Activated CD8-positive, alpha-beta T cell treated with anti-CD3 and anti-CD28 coated beads for 36 hours (primary cell): Measurements from ENCODE around the gene MTRR. TPM values are rescaled to one million over a fixed set of nuclear protein-coding genes. Genes with fewer than 3 reads are reported as not detected.

Experiments
- ATAC-seq: fragments of 200-7000 bp; cut with Tn5 transposase; one replicate; pipeline ENCODE4 v1.10.0; 2021; ENCODE audit warnings: mild to moderate bottlenecking, moderate library complexity
- CTCF ChIA-PET: fragments of 350-600 bp; sonication (Branson Sonifier 250); formaldehyde crosslinking; loops from one replicate; lab custom pipeline; 2021; ENCODE audit warnings: antibody characterized with exemption; lab: Charles Lee
- POLR2A ChIA-PET: fragments of 350-600 bp; sonication (Branson Sonifier 250); formaldehyde crosslinking; loops from one replicate; lab custom pipeline; 2021; ENCODE audit warnings: antibody characterized with exemption; lab: Charles Lee
- DNase-seq: peaks from one replicate; pipeline ENCODE4 v3.0.0-alpha.2; 2020
- H3K27ac Mint-ChIP-seq: one replicate; pipeline ENCODE4 v1.8.0; 2021; ENCODE audit warnings: mild to moderate bottlenecking, mixed read lengths
- H3K27me3 Mint-ChIP-seq: one replicate; pipeline ENCODE4 v1.8.0; 2021; ENCODE audit warnings: mixed read lengths
- H3K36me3 Mint-ChIP-seq: one replicate; pipeline ENCODE4 v1.8.0; 2021; ENCODE audit warnings: low read depth, mixed read lengths
- H3K4me1 Mint-ChIP-seq: one replicate; pipeline ENCODE4 v1.8.0; 2021; ENCODE audit warnings: low read depth, mixed read lengths
- H3K4me3 Mint-ChIP-seq: one replicate; pipeline ENCODE4 v1.8.0; 2021; ENCODE audit warnings: mild to moderate bottlenecking, moderate library complexity, mixed read lengths
- H3K9me3 Mint-ChIP-seq: one replicate; pipeline ENCODE4 v1.8.0; 2021; ENCODE audit warnings: mixed read lengths
- CTCF ChIP-seq: fragments of 200-600 bp; IDR thresholded peaks from one replicate; pipeline ENCODE4 v1.8.0; 2022; ENCODE audit warnings: antibody characterized with exemption, mild to moderate bottlenecking
- intact Hi-C: fragments of 100-400 bp; cut with micrococcal nuclease; formaldehyde crosslinking; loops from one replicate; pipeline ENCODE4 v1.10.0; 2022
- total RNA-seq, 2 experiments: library from RNA; stranded (reverse); gene quantifications; one replicate each; pipeline ENCODE4 v1.2.3, GENCODE V29; 2021

Gene MTRR
- total RNA-seq, 2 experiments from 2014 or later, result 54.3 to 57.8 TPM

DNA sequence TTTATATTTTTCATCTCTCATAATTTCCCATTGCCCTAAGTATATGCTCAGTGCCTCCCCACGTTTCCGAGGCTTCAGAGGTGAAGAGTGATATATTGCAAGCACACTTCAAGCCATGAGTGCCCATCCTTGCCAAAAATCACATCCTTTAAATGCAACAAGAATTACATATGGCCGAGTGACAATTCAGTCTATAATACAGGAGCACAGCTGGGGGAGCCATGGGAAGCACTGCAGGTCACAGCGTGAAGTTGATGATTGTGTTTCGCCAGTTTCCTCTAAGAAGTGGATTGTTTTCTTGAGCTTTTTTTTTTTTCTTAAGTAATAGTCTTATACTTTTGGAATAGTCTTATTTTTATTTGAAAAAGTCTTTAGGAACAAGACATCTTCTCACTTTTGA, 61.1 kb downstream of the MTRR start:
- POLR2A ChIA-PET, result no interaction called here

DNA sequence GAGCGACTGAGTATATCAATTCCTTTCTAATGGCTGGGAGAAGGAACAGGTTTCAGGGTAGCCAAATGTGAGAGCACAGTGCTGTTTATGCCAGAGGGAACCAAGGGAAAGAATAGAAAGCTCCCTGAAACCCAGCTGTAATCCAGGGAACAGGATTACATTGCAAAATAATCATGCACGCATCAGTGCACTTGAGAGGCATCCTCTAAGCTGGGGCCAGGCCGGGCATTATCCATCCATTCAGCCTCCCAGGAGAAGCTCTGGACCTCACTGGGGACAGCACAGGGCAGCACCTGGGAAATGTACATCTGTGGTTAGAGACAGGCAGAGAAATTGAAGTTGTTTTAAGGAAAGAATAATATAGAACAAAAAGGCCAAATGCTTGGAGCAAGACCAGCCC, 72.7 kb downstream of the MTRR start:
- Mint-ChIP-seq H3K4me1 (no peaks in the 10 kb centered on the region), H3K36me3 (no peaks in the 10 kb centered on the region), H3K27me3 (peaks cover 9% of the 10 kb centered on the region), H3K27ac (no peak overlapping the region), H3K9me3 (no peaks in the 10 kb centered on the region), H3K4me3 (no peak overlapping the region)
- CTCF ChIA-PET, result interaction anchor here (0.8 kb wide), 1 partner anchor 13 kb away, joined by 3 read pairs; no protein-coding TSS in a partner anchor
- ATAC-seq (no peak), DNase-seq (no peak)
- POLR2A ChIA-PET, result no interaction called here
- intact Hi-C loops, result no loop called here
- TF ChIP-seq CTCF, result no peak

More for the DNA sequence above, 61.1 kb downstream of the MTRR start:
- intact Hi-C loops, result no loop called here
- Mint-ChIP-seq H3K27ac (no peak overlapping the region), H3K36me3 (no peaks in the 10 kb centered on the region), H3K4me3 (no peak overlapping the region), H3K9me3 (no peaks in the 10 kb centered on the region), H3K4me1 (no peaks in the 10 kb centered on the region), H3K27me3 (peaks cover 7% of the 10 kb centered on the region)
- ATAC-seq, result no peak
- DNase-seq, result no peak
- CTCF ChIA-PET, result interaction anchor here (1.2 kb wide), 1 partner anchor 43 kb away, joined by 4 read pairs; no protein-coding TSS in a partner anchor
- no peak for TF ChIP-seq CTCF

GRCh38 chr5:7947301-7947700, 78.4 kb downstream of the MTRR start:
- peaks cover 7% of the 10 kb centered on the region for H3K27me3 Mint-ChIP-seq
- no peaks in the 10 kb centered on the region for H3K9me3 Mint-ChIP-seq
- ATAC-seq (no peak), DNase-seq (no peak)
- CTCF ChIA-PET, result no interaction called here
- POLR2A ChIA-PET, result no interaction called here
- intact Hi-C loops, result no loop called here
- no peaks in the 10 kb centered on the region for H3K4me1 Mint-ChIP-seq
- no peak overlapping the region for H3K4me3 Mint-ChIP-seq
- no peak for TF ChIP-seq CTCF
- H3K36me3 Mint-ChIP-seq, result no peaks in the 10 kb centered on the region
- H3K27ac Mint-ChIP-seq, result no peak overlapping the region

Other genes starting within 250 kb of the MTRR start
- gene CFAP90, start 18.0 kb upstream of the MTRR start, total RNA-seq, result not detected
- 10 to 100 TPM; 10.6 to 10.7 TPM for gene FASTKD3, start 117 bp upstream of the MTRR start, total RNA-seq